Cardiac ventricle fibroblast (primary cell): ENCODE data around the gene EIF3A. TPM values are rescaled to one million over a fixed set of nuclear protein-coding genes. Genes with fewer than 3 reads are reported as not detected.

Source experiments
- total RNA-seq: library from RNA; depleted of rRNA; stranded (reverse); fragments of >200 nt; gene quantifications from 2 replicates; pipeline ENCODE4 v1.2.3, GENCODE V29; 2015

EIF3A gene, protein sequence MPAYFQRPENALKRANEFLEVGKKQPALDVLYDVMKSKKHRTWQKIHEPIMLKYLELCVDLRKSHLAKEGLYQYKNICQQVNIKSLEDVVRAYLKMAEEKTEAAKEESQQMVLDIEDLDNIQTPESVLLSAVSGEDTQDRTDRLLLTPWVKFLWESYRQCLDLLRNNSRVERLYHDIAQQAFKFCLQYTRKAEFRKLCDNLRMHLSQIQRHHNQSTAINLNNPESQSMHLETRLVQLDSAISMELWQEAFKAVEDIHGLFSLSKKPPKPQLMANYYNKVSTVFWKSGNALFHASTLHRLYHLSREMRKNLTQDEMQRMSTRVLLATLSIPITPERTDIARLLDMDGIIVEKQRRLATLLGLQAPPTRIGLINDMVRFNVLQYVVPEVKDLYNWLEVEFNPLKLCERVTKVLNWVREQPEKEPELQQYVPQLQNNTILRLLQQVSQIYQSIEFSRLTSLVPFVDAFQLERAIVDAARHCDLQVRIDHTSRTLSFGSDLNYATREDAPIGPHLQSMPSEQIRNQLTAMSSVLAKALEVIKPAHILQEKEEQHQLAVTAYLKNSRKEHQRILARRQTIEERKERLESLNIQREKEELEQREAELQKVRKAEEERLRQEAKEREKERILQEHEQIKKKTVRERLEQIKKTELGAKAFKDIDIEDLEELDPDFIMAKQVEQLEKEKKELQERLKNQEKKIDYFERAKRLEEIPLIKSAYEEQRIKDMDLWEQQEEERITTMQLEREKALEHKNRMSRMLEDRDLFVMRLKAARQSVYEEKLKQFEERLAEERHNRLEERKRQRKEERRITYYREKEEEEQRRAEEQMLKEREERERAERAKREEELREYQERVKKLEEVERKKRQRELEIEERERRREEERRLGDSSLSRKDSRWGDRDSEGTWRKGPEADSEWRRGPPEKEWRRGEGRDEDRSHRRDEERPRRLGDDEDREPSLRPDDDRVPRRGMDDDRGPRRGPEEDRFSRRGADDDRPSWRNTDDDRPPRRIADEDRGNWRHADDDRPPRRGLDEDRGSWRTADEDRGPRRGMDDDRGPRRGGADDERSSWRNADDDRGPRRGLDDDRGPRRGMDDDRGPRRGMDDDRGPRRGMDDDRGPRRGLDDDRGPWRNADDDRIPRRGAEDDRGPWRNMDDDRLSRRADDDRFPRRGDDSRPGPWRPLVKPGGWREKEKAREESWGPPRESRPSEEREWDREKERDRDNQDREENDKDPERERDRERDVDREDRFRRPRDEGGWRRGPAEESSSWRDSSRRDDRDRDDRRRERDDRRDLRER (N-terminal part only)
- total RNA-seq: 78.3 and 88.7 TPM in 2 replicates

DNA sequence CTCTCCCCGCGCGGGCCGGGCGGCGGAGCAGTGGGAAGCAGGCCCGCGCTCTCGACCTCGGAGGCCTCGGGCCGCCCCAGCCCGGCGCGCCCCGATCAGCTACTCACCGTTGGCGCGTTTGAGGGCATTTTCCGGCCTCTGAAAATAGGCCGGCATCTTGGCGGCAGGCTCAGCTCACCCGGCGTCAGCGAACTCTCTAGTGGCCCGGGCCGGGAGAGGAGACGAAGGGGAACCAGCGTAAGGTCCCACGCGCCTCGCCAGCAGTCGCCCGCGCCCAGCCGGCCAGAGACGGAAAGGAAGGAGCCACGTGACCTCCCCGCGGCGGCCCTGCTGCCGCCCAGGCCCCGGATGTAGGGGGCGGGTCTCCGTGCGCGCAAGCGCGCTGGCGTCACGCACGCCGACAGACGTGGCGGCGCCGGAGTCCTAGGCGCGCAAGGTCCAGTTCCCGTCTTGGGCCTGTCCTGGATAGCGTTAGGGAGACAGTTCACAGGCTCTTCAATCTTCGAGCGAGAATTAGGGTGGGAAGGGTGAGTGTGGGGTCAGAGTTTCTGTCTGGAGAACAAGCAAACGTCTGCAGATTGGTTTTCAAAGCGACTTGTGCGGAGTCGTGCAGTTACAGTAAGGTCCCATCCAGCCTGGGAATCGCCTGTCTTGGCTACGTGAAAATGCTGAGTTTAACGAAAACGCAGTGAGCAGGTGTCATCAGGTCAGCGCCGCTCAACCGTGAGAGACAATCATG, at the start of gene EIF3A:
Gene EIF3A (minus strand): TSS at position 297 of the 739 bp plus-strand sequence. CDS start 141 bp downstream, at position 156.

DNA sequence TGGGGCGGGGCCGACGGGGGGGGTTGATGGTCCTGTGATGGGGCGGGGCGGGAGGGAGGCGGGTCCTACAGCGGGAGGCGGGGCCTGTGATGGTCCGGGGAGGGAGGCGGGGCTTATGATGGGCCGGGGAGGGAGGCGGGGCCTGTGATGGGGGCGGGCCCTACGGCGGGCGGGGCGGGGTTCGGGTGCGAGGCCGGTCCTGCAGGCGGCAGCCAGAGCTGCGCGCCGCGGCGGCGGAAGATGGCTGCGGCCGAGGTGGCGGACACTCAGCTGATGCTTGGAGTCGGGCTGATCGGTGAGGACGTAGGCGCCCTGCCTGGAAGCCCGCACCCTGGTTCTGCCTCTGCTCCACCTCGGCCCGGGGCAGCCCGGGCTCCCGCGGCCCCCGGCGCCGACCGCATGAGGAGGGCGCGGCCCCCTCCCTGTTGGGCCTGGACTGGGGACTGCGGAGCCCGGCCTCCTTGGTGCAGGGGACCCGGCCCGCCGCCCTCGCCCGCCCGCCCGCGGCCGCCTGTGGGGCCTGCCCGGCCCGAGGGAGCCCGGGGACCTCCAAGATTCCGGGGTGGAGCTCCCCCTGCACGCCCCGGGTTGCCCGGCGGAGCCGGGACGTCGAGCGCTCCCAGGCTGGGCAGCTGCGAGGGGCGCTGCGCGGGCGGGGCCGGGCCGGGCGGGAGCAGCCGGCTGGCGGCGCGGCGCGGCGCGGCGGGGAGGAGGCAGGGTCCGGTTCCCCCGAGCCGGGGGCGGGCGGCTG, 23.5 kb upstream of the EIF3A start, which contains the start of gene DENND10:
Gene DENND10 (plus strand): TSS at position 211 of the 751 bp plus-strand sequence. CDS start 30 bp downstream, at position 241.

DNA sequence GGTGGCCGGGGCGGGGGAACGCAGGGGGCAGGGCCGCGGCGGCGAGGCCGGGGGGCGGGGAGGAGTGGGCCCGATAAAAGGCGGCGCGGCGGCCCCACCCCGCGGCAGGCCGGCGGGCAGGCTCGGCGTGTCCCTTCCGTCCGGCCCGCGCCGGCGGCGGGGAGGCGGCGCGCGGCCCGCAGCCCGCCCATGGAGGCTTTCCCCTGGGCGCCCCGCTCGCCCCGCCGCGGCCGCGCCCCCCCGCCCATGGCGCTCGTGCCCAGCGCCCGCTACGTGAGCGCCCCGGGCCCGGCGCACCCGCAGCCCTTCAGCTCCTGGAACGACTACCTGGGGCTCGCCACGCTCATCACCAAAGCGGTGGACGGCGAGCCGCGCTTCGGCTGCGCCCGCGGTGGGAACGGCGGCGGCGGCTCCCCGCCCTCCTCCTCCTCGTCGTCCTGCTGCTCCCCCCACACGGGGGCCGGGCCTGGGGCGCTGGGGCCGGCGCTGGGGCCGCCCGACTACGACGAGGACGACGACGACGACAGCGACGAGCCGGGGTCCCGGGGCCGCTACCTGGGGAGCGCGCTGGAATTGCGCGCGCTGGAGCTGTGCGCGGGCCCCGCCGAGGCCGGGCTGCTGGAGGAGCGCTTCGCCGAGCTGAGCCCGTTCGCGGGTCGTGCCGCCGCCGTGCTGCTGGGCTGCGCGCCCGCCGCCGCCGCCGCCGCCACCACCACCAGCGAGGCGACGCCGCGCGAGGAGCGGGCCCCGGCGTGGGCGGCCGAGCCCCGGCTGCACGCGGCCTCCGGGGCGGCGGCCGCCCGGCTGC, 50.8 kb downstream of the EIF3A start, which contains the start of gene NANOS1:
Gene NANOS1 (plus strand): TSS at position 102 of the 808 bp plus-strand sequence. CDS start 88 bp downstream, at position 190.

Other genes with a start within 250 kb of the EIF3A start
- gene NANOS1, start 51.1 kb downstream of the EIF3A start, total RNA-seq: 1.7 and 2.0 TPM in 2 replicates
- 62.9 and 66.5 TPM in 2 replicates for gene DENND10, start 23.3 kb upstream of the EIF3A start, total RNA-seq
- 26.7 and 29.5 TPM in 2 replicates for gene SFXN4, start 84.9 kb upstream of the EIF3A start, total RNA-seq
- 115 and 144 TPM in 2 replicates for gene PRDX3, start 98.0 kb upstream of the EIF3A start, total RNA-seq
- 10.4 and 10.9 TPM in 2 replicates for gene GRK5, start 126.8 kb upstream of the EIF3A start, total RNA-seq